ENCODE data around the gene MTHFD1L.

The MTHFD1L gene

GRCh38 chr6:150987855-150988464, 122.5 kb downstream of the MTHFD1L start:
- no peak for DNase-seq (ENCODE audit: low read depth in 2 of 2)

GRCh38 chr6:150991487-150991886, 126.0 kb downstream of the MTHFD1L start:
- no peak for DNase-seq (ENCODE audit: low read depth in 2 of 2)

GRCh38 chr6:150992262-150992661, 126.8 kb downstream of the MTHFD1L start:
- no peak for DNase-seq (ENCODE audit: low read depth in 2 of 2)

- DNase-seq (ENCODE audit: low read depth in 2 of 2), result no peak
Observed at GRCh38 chr6:150992703-150993102, 127.2 kb downstream of the MTHFD1L start.

GRCh38 chr6:150993253-150993652, 127.8 kb downstream of the MTHFD1L start:
- DNase-seq (ENCODE audit: low read depth in 2 of 2), result no peak

GRCh38 chr6:150994026-150994425, 128.5 kb downstream of the MTHFD1L start:
- no peak for DNase-seq (ENCODE audit: low read depth in 2 of 2)

- DNase-seq (ENCODE audit: low read depth in 2 of 2), result no peak
Observed at GRCh38 chr6:150996968-150997367, 131.5 kb downstream of the MTHFD1L start.

GRCh38 chr6:150999107-150999506, 133.6 kb downstream of the MTHFD1L start:
- DNase-seq (ENCODE audit: low read depth in 2 of 2), result no peak

GRCh38 chr6:150999576-150999975, 134.1 kb downstream of the MTHFD1L start:
- DNase-seq (ENCODE audit: low read depth in 2 of 2), result no peak

- no peak for DNase-seq (ENCODE audit: low read depth in 2 of 2)
Observed at GRCh38 chr6:151001387-151002056, 136.0 kb downstream of the MTHFD1L start.

- no peak for DNase-seq (ENCODE audit: low read depth in 2 of 2)
Observed at GRCh38 chr6:151002057-151002450, 136.6 kb downstream of the MTHFD1L start.

- DNase-seq (ENCODE audit: low read depth in 2 of 2), result no peak
Observed at GRCh38 chr6:151002491-151002935, 137.0 kb downstream of the MTHFD1L start.

- no peak for DNase-seq (ENCODE audit: low read depth in 2 of 2)
Observed at GRCh38 chr6:151004383-151005024, 139.0 kb downstream of the MTHFD1L start.

GRCh38 chr6:151005164-151005563, 139.7 kb downstream of the MTHFD1L start:
- DNase-seq (ENCODE audit: low read depth in 2 of 2), result no peak

GRCh38 chr6:151005896-151006632, 140.6 kb downstream of the MTHFD1L start:
- DNase-seq (ENCODE audit: low read depth in 2 of 2), result no peak

GRCh38 chr6:151007076-151007475, 141.6 kb downstream of the MTHFD1L start:
- no peak for DNase-seq (ENCODE audit: low read depth in 2 of 2)

- DNase-seq (ENCODE audit: low read depth in 2 of 2), result no peak
Observed at GRCh38 chr6:151007922-151008321, 142.4 kb downstream of the MTHFD1L start.

- DNase-seq (ENCODE audit: low read depth in 2 of 2), result no peak
Observed at GRCh38 chr6:151008425-151008824, 142.9 kb downstream of the MTHFD1L start.

- DNase-seq (ENCODE audit: low read depth in 2 of 2), result no peak
Observed at GRCh38 chr6:151009576-151009975, 144.1 kb downstream of the MTHFD1L start.

- DNase-seq (ENCODE audit: low read depth in 2 of 2), result no peak
Observed at GRCh38 chr6:151010071-151010470, 144.6 kb downstream of the MTHFD1L start.

GRCh38 chr6:151012321-151013294, 147.1 kb downstream of the MTHFD1L start:
- DNase-seq (ENCODE audit: low read depth in 2 of 2), result no peak
